K562 (cell line): ENCODE measurements around the gene TGDS. TPM values are rescaled to one million over a fixed set of nuclear protein-coding genes. Genes with fewer than 3 reads are reported as not detected.

Source experiments
- CBX1 ChIP-seq: sonication (generic); IDR thresholded peaks from 2 replicates; pipeline ENCODE4 v1.6.1; 2016; ENCODE audit warnings: antibody characterized with exemption, low read depth, mild to moderate bottlenecking
- LEF1 ChIP-seq: fragments of 450-650 bp; IDR thresholded peaks from 2 replicates; pipeline ENCODE4 v1.6.1; 2016; ENCODE audit warnings: mild to moderate bottlenecking
- MIER1 ChIP-seq: fragments of 450-650 bp; IDR thresholded peaks from 2 replicates; pipeline ENCODE4 v1.6.1; 2016; ENCODE audit warnings: antibody characterized with exemption, mild to moderate bottlenecking, low read depth
- RBM15 ChIP-seq: fragments of 200-400 bp; formaldehyde crosslinking; IDR thresholded peaks from 2 replicates; pipeline ENCODE4 v1.6.1; 2018; ENCODE audit warnings: mild to moderate bottlenecking, low read length, moderate library complexity; ENCODE audit not compliant: insufficient read depth
- SAFB ChIP-seq: fragments of 200-400 bp; formaldehyde crosslinking; IDR thresholded peaks from 2 replicates; pipeline ENCODE4 v1.6.1; 2017; ENCODE audit warnings: low read depth, low read length, borderline replicate concordance
- SREBF2 ChIP-seq: sonication (generic); formaldehyde crosslinking; IDR thresholded peaks from 2 replicates; pipeline ENCODE4 v1.4.0; 2020; ENCODE audit warnings: mild to moderate bottlenecking, missing genetic modification reagents
- TRIM24 ChIP-seq, 2 experiments: fragments of 450-650 bp; IDR thresholded peaks; 2 replicates each; pipeline ENCODE4 v1.6.1; 2016
- ZBTB8A ChIP-seq: fragments of 450-650 bp; IDR thresholded peaks from 2 replicates; pipeline ENCODE4 v1.6.1; 2018; ENCODE audit warnings: mild to moderate bottlenecking, moderate library complexity; ENCODE audit not compliant: partially characterized antibody
- ZC3H4 ChIP-seq: sonication (generic); formaldehyde crosslinking; IDR thresholded peaks from 2 replicates; pipeline ENCODE4 v1.9.0; 2021; ENCODE audit warnings: missing genetic modification reagents, borderline replicate concordance
- ZNF354B ChIP-seq: fragments of 250-450 bp; sonication (Bioruptor Pico); IDR thresholded peaks from 2 replicates; pipeline ENCODE4 v1.4.0; 2020
- polyA plus RNA-seq, 8 experiments: library from polyadenylated mRNA; depleted of rRNA in 4 of 8; stranded (reverse) in 5 of 8; unstranded in 3 of 8; fragments of >200 nt; fragmentation: Nextera tagmentation in 2 of 8; fragmentation: Illumina TruSeq in 1 of 8; extraction: Ambion mirVana in 2 of 8; extraction: Trizol in 1 of 8; gene quantifications; 2 replicates each; pipeline versions ENCODE4 v1.2.1 to v1.2.3, GENCODE V29; 2011 to 2014; ENCODE audit warnings: inconsistent platforms in 1 of 8, missing spikeins in 1 of 8
- total RNA-seq, 7 experiments: library from RNA; depleted of rRNA in 6 of 7; stranded (reverse); fragments of >200 nt in 6 of 7; fragmentation: Illumina TruSeq in 2 of 7; extraction: Trizol in 2 of 7; gene quantifications; 2 replicates each; pipeline versions ENCODE4 v1.2.1 to v1.2.3, GENCODE V29; 2011 to 2021; ENCODE audit warnings: low replicate concordance in 1 of 7
- TF ChIP-seq, protein P1 (sequence below): fragments of 250-450 bp; sonication (Bioruptor Pico); IDR thresholded peaks from 2 replicates; pipeline ENCODE4 v1.5.0; 2021; ENCODE audit warnings: mild to moderate bottlenecking, borderline replicate concordance
- TF ChIP-seq, protein P2 (sequence below): fragments of 150-350 bp; conservative IDR thresholded peaks from 2 replicates; pipeline ENCODE4 v1.6.1; 2014; ENCODE audit warnings: low read length
- TF ChIP-seq, protein P3 (sequence below), 2 experiments: fragments of 200-800 bp in 1 of 2; sonication (Bioruptor generic) in 1 of 2; sonication (generic) in 1 of 2; formaldehyde crosslinking in 1 of 2; IDR thresholded peaks in 1 of 2; conservative IDR thresholded peaks in 1 of 2; 2 replicates each; pipeline versions ENCODE4 v1.5.0 to v1.6.1; 2016 to 2020; ENCODE audit warnings: missing compliant biosample characterization in 1 of 2, missing genetic modification characterization in 1 of 2, missing genetic modification reagents in 1 of 2
- TF ChIP-seq, protein P4 (sequence below): fragments of 250-450 bp; sonication (Bioruptor Pico); IDR thresholded peaks from 2 replicates; pipeline ENCODE4 v1.4.0; 2020; ENCODE audit warnings: borderline replicate concordance
- TF ChIP-seq, protein P5 (sequence below): fragments of 250-450 bp; sonication (Bioruptor Pico); IDR thresholded peaks from 2 replicates; pipeline ENCODE4 v1.8.0; 2022; ENCODE audit warnings: moderate library complexity, mild to moderate bottlenecking, inconsistent platforms

The TGDS gene
- total and polyA plus RNA-seq, 9 of the 15 experiments (the other 6 are each of a cell fraction or from before 2014, with no cell fraction given), result 9.9 to 43.7 (median 21.4) TPM

DNA sequence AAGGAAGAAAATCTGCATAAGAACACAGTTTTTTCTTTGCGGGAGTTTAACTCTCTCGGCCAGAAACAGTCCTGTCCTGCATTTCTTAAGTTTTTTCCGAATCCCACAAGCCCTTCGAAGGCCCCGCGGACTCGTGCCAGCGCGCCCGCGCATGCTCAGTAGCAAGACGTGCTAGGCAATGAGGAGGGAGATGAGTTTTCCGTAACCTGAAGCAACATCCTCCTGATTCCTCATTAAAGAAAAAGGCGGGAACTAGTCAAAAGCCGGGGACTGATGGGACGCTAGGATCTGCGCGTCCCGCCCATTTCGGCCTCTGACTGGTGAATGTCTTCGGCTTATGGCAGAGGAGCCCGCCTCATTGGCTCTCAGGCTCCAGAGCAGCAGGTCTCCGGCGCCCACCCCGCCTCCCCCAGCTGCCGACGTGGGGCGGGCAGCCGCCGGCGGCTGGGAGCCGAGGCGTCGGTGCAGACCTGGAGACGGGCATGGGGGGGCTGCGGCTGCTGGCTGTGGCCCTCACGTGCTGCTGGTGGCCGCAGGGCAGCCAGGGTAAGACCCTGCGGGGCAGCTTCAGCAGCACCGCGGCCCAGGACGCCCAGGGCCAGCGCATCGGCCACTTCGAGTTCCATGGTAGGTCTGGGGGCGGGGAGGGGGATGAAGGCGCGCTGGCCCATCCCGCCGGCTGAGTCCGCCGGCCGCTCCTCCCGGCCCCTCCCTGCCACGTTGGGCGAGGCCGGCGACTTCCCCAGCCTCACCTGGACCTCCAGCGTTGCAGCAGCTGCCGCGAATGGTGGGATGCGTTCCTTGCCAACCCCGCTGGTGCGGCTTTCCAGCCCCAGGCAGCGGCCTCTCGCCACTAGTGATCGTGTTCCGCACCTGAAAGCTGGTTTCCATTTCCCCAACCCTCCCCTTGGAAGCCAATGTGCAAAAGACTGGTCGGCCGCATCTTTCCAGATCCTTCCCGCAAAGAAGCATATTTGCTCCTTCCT lies 5.8 kb upstream of the TGDS start, which contains the start of gene GPR180 (continued):
- TF ChIP-seq, protein P1, sequence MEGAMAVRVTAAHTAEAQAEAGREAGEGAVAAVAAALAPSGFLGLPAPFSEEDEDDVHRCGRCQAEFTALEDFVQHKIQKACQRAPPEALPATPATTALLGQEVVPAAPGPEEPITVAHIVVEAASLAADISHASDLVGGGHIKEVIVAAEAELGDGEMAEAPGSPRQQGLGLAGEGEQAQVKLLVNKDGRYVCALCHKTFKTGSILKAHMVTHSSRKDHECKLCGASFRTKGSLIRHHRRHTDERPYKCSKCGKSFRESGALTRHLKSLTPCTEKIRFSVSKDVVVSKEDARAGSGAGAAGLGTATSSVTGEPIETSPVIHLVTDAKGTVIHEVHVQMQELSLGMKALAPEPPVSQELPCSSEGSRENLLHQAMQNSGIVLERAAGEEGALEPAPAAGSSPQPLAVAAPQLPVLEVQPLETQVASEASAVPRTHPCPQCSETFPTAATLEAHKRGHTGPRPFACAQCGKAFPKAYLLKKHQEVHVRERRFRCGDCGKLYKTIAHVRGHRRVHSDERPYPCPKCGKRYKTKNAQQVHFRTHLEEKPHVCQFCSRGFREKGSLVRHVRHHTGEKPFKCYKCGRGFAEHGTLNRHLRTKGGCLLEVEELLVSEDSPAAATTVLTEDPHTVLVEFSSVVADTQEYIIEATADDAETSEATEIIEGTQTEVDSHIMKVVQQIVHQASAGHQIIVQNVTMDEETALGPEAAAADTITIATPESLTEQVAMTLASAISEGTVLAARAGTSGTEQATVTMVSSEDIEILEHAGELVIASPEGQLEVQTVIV (CRISPR knock-in tag), result no peak
- TF ChIP-seq, protein P2, sequence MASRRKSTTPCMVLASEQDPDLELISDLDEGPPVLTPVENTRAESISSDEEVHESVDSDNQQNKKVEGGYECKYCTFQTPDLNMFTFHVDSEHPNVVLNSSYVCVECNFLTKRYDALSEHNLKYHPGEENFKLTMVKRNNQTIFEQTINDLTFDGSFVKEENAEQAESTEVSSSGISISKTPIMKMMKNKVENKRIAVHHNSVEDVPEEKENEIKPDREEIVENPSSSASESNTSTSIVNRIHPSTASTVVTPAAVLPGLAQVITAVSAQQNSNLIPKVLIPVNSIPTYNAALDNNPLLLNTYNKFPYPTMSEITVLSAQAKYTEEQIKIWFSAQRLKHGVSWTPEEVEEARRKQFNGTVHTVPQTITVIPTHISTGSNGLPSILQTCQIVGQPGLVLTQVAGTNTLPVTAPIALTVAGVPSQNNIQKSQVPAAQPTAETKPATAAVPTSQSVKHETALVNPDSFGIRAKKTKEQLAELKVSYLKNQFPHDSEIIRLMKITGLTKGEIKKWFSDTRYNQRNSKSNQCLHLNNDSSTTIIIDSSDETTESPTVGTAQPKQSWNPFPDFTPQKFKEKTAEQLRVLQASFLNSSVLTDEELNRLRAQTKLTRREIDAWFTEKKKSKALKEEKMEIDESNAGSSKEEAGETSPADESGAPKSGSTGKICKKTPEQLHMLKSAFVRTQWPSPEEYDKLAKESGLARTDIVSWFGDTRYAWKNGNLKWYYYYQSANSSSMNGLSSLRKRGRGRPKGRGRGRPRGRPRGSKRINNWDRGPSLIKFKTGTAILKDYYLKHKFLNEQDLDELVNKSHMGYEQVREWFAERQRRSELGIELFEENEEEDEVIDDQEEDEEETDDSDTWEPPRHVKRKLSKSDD, result no peak
- TF ChIP-seq CBX1 (no peak; the same call in 1 of the 2 replicates), SREBF2 (CRISPR knock-in tag) (no peak), ZNF354B (CRISPR knock-in tag) (no peak), LEF1 (no peak), SAFB (0 out of 2 replicates have a peak, but pooled peaks have one; percentile 35), MIER1 (no peak), ZBTB8A (no peak), ZC3H4 (CRISPR knock-in tag) (no peak), TRIM24 (IDR thresholded peaks at IDR 0.05) (0 out of 4 replicates have a peak, but pooled peaks of 1 of the 2 experiments have one; percentile 25), RBM15 (no peak)
- TF ChIP-seq, protein P3, sequence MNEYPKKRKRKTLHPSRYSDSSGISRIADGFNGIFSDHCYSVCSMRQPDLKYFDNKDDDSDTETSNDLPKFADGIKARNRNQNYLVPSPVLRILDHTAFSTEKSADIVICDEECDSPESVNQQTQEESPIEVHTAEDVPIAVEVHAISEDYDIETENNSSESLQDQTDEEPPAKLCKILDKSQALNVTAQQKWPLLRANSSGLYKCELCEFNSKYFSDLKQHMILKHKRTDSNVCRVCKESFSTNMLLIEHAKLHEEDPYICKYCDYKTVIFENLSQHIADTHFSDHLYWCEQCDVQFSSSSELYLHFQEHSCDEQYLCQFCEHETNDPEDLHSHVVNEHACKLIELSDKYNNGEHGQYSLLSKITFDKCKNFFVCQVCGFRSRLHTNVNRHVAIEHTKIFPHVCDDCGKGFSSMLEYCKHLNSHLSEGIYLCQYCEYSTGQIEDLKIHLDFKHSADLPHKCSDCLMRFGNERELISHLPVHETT (CRISPR knock-in tag; conservative IDR thresholded peaks at IDR 0.05 in 1 of 2, IDR thresholded peaks at IDR 0.05 in 1 of 2), result no peak
- TF ChIP-seq, protein P4, sequence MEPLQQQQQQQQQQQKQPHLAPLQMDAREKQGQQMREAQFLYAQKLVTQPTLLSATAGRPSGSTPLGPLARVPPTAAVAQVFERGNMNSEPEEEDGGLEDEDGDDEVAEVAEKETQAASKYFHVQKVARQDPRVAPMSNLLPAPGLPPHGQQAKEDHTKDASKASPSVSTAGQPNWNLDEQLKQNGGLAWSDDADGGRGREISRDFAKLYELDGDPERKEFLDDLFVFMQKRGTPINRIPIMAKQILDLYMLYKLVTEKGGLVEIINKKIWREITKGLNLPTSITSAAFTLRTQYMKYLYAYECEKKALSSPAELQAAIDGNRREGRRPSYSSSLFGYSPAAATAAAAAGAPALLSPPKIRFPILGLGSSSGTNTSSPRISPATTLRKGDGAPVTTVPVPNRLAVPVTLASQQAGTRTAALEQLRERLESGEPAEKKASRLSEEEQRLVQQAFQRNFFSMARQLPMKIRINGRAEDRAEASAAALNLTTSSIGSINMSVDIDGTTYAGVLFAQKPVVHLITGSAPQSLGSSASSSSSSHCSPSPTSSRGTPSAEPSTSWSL (CRISPR knock-in tag), result no peak
- TF ChIP-seq, protein P5, sequence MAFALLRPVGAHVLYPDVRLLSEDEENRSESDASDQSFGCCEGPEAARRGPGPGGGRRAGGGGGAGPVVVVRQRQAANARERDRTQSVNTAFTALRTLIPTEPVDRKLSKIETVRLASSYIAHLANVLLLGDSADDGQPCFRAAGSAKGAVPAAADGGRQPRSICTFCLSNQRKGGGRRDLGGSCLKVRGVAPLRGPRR, result no peak
